Testis (tissue), 2 donors: Measurements from ENCODE around the gene SLAMF1.

ENCODE experiments used
- CTCF ChIP-seq, 3 experiments: fragments of 450-650 bp in 2 of 3; fragments of 200-600 bp in 1 of 3; sonication (generic) in 1 of 3; IDR thresholded peaks; one replicate each; pipeline ENCODE4 v1.5.1; 2016 to 2019; ENCODE audit warnings: antibody characterized with exemption in 3 of 3, mild to moderate bottlenecking in 2 of 3, moderate library complexity in 1 of 3
- POLR2A ChIP-seq: fragments of 450-650 bp; IDR thresholded peaks from one replicate; pipeline ENCODE4 v1.6.1; 2017; ENCODE audit warnings: antibody characterized with exemption, mild to moderate bottlenecking, moderate library complexity

- no peak for TF ChIP-seq CTCF (IDR thresholded peaks at IDR 0.05)
- TF ChIP-seq POLR2A: no peak
Observed at GRCh38 chr1:160606611-160607010, 40.2 kb downstream of the SLAMF1 start.
